H1 (cell line): ENCODE data around the gene RYR3. TPM values are rescaled to one million over a fixed set of nuclear protein-coding genes. Genes with fewer than 3 reads are reported as not detected.

Experiments used
- RFX5 ChIP-seq: IDR thresholded peaks from 2 replicates; pipeline ENCODE4 v1.6.1; 2011; ENCODE audit warnings: low read depth, low read length, improper control_type of control experiment, borderline replicate concordance
- polyA plus RNA-seq, 7 experiments: library from polyadenylated mRNA; depleted of rRNA in 3 of 7; stranded (reverse) in 5 of 7; unstranded in 2 of 7; fragments of >200 nt in 5 of 7; fragments of 200-250 nt in 2 of 7; gene quantifications; 1 replicate in 5 of 7; 2 replicates in 1 of 7; 4 replicates in 1 of 7; pipeline versions ENCODE4 v1.2.1 to v1.2.3, GENCODE V29; 2011 to 2013; ENCODE audit warnings: missing spikeins in 2 of 7, mixed read lengths in 2 of 7
- total RNA-seq: library from RNA; stranded (reverse); fragmentation: NEBNext Ultra II Directional; extraction: Animal tissue kit (Norgen Biotek cat#: 25700); gene quantifications from 2 replicates; pipeline ENCODE4 v1.2.1, GENCODE V29; 2021

Gene RYR3
- total and polyA plus RNA-seq, 2 of the 8 experiments (the other 6 are each of a cell fraction or from before 2014, with no cell fraction given), result 0.33 to 3.4 TPM

DNA sequence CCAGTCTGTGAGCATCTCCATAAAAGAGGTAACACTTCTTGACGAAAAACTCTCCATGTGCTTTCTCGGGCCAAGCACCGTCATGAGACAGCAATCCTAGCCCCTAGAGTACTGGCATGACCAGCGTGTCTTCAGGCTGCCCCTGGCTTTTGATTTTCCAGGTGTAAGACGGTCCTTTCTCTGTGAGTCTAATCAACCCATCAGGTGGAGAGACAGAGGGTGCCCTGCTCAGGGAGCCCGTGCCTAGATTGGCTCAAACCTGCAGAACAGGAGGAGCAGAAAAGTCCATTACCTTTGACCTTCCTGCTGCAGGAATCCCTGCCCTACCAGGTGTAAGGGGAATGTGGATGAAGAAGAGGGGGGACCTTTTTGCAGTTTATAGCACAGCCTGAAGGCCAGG lies 548.1 kb downstream of the RYR3 start (continued):
- TF ChIP-seq RFX5, result no peak
- TF ChIP-seq, all 59 proteins: peak for 0
